ENCODE data around the gene HOTAIR. TPM values are rescaled to one million over a fixed set of nuclear protein-coding genes. Genes with fewer than 3 reads are reported as not detected.

HOTAIR gene
- total RNA-seq, 1 experiment from 2014 or later: 3.3 TPM

- peak; percentile 52 for DNase-seq (ENCODE audit: low read depth)
Observed at GRCh38 chr12:54000116-54001114, 25.7 kb upstream of the HOTAIR start, which contains the start of gene HOXC9. TSS of gene HOXC9 (plus strand) at chr12:54000161. CDS start at chr12:54000189, 28 bp downstream.

- DNase-seq (ENCODE audit: low read depth): peak; percentile 86
Observed at GRCh38 chr12:53999559-54000115, 24.9 kb upstream of the HOTAIR start.

- no peak for DNase-seq (ENCODE audit: low read depth)
Observed at GRCh38 chr12:53998900-53999236, 24.1 kb upstream of the HOTAIR start.

GRCh38 chr12:53998110-53998899, 23.6 kb upstream of the HOTAIR start:
- no peak for DNase-seq (ENCODE audit: low read depth)

GRCh38 chr12:53997204-53998109, 22.7 kb upstream of the HOTAIR start:
- DNase-seq (ENCODE audit: low read depth): no peak

- DNase-seq (ENCODE audit: low read depth): no peak
Observed at GRCh38 chr12:53996240-53997203, 21.8 kb upstream of the HOTAIR start.

GRCh38 chr12:53995378-53996239, 20.9 kb upstream of the HOTAIR start:
- no peak for DNase-seq (ENCODE audit: low read depth)

- no peak for DNase-seq (ENCODE audit: low read depth)
Observed at GRCh38 chr12:53995002-53995377, 20.2 kb upstream of the HOTAIR start.

GRCh38 chr12:53994264-53995001, 19.7 kb upstream of the HOTAIR start:
- no peak for DNase-seq (ENCODE audit: low read depth)

- no peak for DNase-seq (ENCODE audit: low read depth)
Observed at GRCh38 chr12:53994009-53994263, 19.2 kb upstream of the HOTAIR start.

- DNase-seq (ENCODE audit: low read depth): no peak
Observed at GRCh38 chr12:53993162-53994008, 18.6 kb upstream of the HOTAIR start.

GRCh38 chr12:53992377-53992889, 17.7 kb upstream of the HOTAIR start:
- DNase-seq (ENCODE audit: low read depth): no peak

GRCh38 chr12:53991077-53991460, 16.3 kb upstream of the HOTAIR start:
- DNase-seq (ENCODE audit: low read depth): peak; percentile 69

GRCh38 chr12:53990311-53991076, 15.7 kb upstream of the HOTAIR start:
- DNase-seq (ENCODE audit: low read depth): peak; percentile 18

- peak; percentile 25 for DNase-seq (ENCODE audit: low read depth)
Observed at GRCh38 chr12:53989227-53990113, 14.7 kb upstream of the HOTAIR start.

Data from LHCN-M2 (cell line).